ENCODE data around the gene PALD1.

The PALD1 gene

DNA sequence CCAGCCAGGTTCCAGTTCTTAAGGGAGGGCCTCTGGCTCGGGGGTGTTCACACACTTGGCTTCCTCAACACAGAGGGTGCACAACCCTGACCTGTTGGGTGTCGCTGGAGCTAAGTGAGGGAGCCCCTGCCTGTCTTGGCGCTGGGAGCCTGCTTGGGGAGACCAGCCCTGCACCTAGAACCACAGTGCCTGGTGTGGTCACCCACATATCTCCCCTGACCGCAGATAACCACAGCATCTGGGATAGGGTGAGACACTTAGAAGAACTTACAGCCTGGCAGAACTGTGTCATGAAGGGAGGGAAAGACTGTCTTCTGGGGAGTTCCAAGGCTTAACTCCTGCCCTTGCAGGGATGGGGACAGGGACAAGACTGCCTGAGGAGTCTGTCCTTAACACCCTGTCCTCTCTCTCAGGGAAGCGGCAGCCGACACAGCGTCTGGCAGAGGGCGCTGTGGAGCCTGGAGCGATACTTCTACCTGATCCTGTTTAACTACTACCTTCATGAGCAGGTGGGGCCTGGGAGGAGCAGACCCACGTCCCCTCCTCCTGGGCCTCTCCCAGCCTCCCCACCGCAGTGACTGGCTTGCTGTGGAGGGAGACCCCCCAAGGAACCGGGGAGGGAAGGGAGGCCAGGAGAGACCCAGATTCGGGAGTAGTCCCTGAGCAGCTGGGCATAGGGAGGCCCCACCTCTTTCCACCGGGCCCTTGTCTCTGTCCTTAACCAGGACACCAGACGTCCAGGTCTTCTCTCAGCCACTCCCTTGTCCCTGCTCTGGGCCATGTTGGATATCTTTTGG lies 59.0 kb downstream of the PALD1 start:
- no peak for DNase-seq

DNA sequence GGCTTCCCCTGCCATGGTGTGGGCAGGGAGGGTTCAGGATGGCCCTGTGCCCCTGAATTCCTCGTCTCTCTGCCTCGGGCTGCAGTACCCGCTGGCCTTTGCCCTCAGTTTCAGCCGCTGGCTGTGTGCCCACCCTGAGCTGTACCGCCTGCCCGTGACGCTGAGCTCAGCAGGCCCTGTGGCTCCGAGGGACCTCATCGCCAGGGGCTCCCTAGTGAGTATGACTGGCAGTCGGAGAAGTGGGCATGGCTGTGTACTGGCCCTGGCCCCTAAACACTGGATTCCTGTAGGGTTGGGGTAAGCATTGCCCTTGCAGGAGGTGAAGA lies 59.6 kb downstream of the PALD1 start:
- DNase-seq: no peak

- DNase-seq: no peak
Measured at GRCh38 chr10:70538731-70539338, 60.3 kb downstream of the PALD1 start.

GRCh38 chr10:70539471-70539870 lies 60.9 kb downstream of the PALD1 start:
- no peak for DNase-seq

DNA sequence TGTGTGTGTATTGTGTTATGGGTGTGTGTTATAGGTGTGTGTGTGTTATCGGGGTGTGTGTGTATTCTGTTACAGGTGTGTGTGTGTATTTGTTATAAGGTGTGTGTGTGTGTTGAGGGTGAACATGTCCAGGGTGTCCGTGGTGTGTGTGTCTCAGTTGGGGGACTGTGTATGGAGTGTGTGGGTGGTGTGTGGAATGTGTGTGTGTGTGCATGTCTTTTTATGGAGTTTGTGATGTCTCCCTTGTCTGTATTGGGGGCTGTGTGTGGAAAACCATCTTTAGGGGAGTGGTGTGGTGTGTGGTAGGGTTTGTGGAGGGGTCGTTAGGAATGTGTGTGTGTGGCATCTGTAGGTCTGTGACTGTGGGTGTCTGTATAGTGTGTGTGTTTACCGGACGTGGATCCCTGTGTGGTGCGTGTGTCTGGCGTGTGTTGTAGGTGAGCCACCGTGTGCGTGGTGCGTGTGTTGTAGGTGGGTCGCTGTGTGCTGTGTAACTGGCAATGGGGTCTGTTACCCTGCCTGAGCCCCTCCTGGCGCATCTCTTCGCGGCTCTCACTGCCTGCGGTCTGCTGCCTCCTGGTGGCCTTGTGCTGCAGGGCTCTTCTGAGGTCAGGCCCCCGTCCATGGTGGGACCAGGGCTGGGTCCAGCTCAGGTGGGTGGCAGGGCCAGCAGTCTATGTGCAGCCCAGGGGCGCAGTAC lies 61.7 kb downstream of the PALD1 start:
- no peak for DNase-seq

DNA sequence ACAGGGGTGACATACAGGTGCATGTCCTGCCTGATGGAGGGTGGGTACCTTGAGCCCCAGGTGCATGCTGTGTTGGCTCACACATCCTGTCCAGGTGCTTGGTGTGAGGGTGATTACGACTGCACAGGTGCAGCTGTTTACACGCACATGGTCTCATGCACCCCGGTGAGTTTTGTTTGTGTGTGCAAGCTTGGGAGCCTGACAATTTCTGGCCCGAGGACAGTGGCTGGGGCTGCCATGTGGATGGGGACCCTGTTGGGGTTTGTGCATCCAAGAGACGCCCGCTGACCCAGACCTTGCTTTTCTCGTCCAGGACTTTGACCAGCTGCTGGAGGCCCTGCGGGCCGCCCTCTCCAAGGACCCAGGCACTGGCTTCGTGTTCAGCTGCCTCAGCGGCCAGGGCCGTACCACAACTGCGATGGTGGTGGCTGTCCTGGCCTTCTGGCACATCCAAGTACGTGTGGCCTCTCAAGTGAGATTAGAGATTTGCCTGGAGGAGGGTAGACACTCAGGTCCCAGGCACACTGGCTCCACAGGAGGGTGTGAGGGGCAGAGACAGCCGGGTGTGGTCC lies 62.3 kb downstream of the PALD1 start:
- no peak for DNase-seq

DNA sequence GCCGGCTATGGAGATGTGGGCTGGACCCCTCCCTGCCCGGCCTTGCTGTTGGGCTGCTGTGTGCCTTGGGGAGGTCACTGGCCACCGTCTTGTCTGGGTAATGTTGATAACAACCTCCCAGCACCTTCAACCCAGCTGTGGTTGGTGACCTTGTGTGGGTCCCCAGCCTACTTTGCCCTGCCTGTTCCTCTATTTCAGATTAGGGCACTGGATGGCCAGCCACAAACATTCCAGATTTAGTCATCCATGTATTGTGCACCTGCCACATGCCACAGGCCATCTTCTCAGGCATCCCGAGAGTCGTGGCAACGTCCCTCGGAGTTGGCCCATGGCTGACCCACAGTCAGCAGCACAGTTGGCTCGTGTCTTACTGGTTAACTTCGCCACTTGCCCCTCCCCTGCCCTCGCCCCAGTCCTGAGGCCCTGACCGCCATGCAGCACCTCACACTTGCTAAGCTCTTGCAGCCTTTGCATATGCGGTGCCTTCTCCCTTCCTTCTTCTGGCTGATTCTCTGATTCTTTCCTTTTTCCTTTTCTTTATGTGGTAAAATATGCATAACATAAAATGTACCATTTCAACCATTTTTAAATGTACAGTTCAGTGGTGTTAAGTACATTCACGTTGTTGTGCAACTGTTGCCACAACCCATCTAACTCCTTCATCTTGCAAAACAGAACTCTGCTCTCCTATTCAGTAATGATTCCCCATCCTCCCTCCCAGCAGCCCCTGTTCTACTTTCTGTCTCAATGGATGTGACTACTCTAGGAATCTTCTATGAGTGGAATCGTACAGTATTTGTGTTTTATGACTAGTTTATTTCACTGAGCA lies 63.4 kb downstream of the PALD1 start:
- DNase-seq: no peak

DNA sequence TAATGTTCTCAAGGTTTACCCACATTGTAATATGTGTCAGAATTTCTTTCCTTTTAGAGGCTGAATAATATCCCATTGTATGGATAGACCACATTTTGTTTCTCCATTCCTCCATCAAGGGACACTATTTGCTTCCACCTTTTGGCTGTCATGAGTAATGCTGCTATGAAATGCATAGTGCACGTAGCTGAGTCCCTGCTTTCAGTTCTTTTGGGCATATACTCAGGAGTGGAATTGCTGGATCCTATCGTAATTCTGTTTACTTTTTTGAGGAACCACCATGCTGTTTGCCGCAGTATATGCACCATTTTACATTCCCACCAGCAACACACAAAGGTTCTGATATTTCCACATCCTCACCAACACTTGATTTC lies 64.0 kb downstream of the PALD1 start:
- DNase-seq: no peak

DNA sequence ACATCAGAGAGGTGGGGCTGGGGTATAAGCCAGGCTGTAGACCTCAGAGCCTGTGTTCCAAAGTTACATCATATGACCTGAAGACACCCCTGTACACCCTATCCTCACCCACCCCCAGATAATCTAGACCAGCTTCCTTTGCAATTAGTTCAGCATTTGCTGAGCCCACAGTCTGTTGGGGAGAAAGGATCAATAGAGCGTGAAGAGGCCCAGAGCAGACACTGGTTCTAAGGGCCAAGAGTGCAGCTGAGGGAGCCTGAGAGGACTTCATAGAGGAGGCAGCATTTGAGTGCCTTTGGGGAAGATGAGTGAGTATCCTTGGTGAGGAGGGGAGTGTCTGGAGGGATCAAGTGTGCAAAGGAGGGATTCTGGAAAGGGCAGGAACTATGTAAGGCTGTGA lies 65.3 kb downstream of the PALD1 start:
- DNase-seq: no peak

DNA sequence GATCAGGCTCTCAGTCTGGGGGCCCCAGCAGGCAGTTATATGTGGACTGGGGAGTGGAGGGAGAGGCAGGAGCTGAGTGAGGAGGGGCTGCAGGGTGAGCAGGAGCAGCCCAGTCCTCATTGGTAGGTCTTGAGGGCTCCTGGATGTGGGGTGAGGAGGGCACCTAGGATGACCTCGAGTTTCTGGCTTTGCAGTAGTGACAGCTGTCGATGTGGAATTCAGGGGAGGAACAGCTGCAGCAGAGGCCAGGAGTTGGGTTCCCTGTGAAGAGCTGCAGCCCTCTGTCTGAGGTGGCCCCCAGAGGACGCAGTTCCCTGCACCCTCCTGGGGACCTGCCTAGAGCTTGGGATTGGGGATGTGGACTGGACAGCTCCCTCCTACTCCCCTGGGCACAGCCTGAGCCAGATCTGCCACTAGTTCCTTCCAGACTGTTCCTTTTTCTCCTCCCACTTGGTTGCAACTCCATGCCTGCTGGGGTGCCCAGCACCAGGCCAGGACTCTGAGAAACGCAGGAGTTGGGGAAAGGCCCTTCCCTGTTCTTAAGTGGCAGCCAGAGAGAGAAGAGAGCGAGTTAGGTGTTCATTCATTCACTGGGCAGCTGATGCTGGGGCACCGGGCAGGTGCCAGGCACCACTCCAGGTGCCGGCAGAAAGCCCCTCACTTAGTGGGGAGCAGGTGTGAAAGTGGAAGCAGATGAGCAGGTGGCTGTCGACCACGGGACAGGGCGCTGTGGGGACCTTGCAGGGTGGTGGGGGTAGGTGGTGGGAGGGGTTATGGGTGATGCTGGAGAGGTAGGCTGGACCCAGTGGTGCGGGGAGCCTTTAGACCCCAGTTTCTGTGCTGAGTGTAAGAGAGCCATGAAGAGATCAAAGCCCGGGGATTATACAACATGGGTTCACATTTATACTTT lies 66.1 kb downstream of the PALD1 start:
- DNase-seq: no peak

GRCh38 chr10:70546584-70546983 lies 68.0 kb downstream of the PALD1 start:
- no peak for DNase-seq

DNA sequence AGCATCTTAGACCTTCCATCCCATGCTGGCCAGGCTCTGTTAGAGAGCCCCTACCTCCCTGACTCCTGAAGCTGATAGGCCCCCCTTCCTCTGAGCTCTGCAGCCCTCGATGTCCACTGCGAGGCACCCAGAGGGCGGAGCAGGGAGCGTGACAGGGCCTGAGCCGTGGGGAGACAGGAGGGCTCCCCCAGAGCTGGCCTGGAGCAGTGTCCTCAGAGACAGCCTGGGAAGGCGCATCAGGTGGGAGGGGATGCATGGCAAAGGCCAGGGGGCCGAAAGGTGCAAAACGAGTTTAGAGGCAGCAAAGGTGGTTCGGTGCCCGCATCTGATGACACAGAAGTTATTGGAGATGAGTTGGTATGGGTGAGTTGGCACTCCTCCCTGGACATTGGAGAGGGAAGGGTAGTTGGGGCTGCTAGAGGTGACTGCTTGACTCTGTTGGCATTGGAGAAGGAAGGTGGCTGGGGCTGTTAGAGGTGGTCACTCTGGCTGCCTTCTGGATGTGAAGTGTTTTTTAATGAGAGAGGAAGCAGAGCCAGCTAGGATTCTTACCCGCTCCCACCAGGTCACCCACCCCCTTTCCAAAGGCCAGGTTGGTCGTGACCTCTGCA lies 70.9 kb downstream of the PALD1 start:
- no peak for DNase-seq

DNA sequence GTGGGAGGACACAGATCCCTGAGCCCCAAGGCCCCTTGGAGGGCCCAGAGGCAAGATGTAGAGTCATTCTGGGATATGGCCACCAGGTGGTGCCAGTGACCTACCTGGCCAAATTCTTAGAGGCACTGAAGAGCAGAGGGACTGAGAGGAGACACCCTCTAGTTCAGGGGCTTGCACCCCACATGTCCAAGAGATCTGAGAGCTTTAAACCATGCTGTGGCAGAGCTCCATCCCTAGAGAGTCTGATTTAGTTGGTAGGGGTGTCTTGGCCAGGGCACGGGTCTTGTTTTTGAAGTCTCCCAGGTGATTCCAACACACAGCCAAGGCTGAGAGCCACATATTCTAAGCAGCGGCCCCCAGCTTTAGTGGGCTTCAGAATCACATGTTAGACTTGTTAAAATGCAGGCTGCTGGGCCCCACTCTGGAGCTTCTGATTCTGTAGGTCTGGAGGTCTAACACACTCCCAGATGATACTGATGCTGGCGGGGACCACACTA lies 71.4 kb downstream of the PALD1 start:
- DNase-seq: no peak

GRCh38 chr10:70550459-70550858 lies 71.9 kb downstream of the PALD1 start:
- no peak for DNase-seq

DNA sequence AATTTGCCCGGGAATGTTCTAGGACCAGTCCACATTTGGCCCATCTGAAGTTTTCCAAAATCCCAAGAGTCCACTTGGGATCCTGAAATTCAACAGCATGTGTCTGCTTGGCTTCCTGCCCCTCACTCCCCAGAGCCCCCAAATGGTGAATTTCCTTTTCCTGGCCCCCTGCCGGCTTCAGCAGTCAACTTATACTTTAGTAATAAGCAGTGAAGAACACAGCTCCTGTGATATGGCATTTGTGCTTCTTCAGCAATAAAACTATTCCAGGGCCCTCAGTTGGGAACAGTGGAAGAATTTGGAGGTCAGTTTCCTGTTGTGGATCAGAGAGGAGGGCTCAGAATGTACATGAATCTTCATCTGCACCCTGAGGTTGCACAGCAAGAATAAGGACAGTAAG lies 72.9 kb downstream of the PALD1 start:
- no peak for DNase-seq

DNA sequence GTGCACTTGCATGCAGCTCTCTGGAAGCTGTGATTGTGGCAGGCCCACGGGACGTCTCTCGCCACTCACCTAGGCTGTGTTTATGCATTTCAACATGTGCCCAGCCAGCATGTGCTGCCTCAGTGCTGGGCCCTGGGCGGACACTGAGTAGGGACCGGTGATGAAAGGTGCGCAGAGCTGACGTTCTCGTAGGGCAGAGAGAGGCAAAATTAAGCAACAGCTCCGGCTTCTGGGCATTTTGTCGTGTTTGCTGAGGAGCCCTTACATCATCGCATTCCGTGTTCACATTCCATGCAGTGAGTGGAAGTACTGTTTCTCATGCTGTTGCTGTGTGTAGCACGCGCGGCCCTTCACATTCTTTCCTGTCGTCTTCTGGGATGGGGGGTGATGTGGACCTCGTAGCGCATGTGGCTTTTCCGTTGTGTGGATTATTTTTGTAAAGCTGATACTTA lies 73.4 kb downstream of the PALD1 start:
- DNase-seq: no peak

GRCh38 chr10:70552586-70552985 lies 74.0 kb downstream of the PALD1 start:
- DNase-seq: no peak

GRCh38 chr10:70555371-70555770 lies 76.8 kb downstream of the PALD1 start:
- DNase-seq: no peak

GRCh38 chr10:70557086-70557845 lies 78.7 kb downstream of the PALD1 start:
- no peak for DNase-seq

DNA sequence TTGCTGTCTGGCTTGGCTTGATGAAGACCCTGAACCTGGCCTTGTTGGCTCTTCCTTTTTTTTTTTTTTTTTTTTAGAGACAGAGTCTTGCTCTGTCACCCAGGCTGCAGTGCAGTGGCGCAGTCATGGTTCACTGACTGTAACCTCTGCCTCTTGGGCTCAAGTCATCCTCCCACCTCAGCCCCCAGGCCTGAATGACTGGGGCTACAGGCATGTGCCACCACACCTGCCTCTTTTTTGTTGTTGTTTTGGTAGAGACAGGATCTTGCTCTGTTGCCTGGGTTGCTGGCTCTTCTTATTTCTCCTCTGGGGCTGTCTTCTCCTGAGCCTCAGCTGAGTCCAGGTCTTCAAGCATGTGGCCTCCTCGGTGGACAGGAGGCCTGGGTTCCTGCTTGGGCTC lies 79.3 kb downstream of the PALD1 start:
- DNase-seq: no peak
